Stimulated activated effector memory CD8-positive, alpha-beta T cell treated with anti-CD3 and anti-CD28 coated beads, Interleukin-12 subunit alpha, Interleukin-12 subunit beta, amount 100 ng/mL, for 72 hours (primary cell): ENCODE measurements around the gene RASD2.

Experiments
- ATAC-seq: fragments of 150-1000 bp; cut with Tn5 transposase; 2 replicates; pipeline ENCODE4 v1.10.0; 2021
- DNase-seq, 2 donors: peaks; one replicate each; pipeline ENCODE4 v3.0.0; 2021 to 2022; ENCODE audit warnings: low spot score in 2 of 2
- H3K27ac Mint-ChIP-seq: one replicate; pipeline ENCODE4 v1.8.0; 2022; ENCODE audit warnings: mild to moderate bottlenecking, mixed read lengths
- H3K36me3 Mint-ChIP-seq: one replicate; pipeline ENCODE4 v1.8.0; 2022; ENCODE audit warnings: mild to moderate bottlenecking, mixed read lengths
- H3K4me1 Mint-ChIP-seq: one replicate; pipeline ENCODE4 v1.8.0; 2022; ENCODE audit warnings: mixed read lengths
- H3K4me3 Mint-ChIP-seq: one replicate; pipeline ENCODE4 v1.8.0; 2022; ENCODE audit warnings: mild to moderate bottlenecking, mixed read lengths
- H3K9me3 Mint-ChIP-seq: one replicate; pipeline ENCODE4 v1.8.0; 2022; ENCODE audit warnings: mixed read lengths

RASD2 gene

GRCh38 chr22:35592418-35592967, 51.9 kb downstream of the RASD2 start:
- ATAC-seq (no peak), DNase-seq (no peak)
- no peaks in the 10 kb centered on the region for H3K4me1 Mint-ChIP-seq
- H3K9me3 Mint-ChIP-seq: no peaks in the 10 kb centered on the region
- H3K27ac Mint-ChIP-seq: peak overlapping the region; percentile 30
- H3K4me3 Mint-ChIP-seq: no peak overlapping the region
- H3K36me3 Mint-ChIP-seq: no peaks in the 10 kb centered on the region

DNA sequence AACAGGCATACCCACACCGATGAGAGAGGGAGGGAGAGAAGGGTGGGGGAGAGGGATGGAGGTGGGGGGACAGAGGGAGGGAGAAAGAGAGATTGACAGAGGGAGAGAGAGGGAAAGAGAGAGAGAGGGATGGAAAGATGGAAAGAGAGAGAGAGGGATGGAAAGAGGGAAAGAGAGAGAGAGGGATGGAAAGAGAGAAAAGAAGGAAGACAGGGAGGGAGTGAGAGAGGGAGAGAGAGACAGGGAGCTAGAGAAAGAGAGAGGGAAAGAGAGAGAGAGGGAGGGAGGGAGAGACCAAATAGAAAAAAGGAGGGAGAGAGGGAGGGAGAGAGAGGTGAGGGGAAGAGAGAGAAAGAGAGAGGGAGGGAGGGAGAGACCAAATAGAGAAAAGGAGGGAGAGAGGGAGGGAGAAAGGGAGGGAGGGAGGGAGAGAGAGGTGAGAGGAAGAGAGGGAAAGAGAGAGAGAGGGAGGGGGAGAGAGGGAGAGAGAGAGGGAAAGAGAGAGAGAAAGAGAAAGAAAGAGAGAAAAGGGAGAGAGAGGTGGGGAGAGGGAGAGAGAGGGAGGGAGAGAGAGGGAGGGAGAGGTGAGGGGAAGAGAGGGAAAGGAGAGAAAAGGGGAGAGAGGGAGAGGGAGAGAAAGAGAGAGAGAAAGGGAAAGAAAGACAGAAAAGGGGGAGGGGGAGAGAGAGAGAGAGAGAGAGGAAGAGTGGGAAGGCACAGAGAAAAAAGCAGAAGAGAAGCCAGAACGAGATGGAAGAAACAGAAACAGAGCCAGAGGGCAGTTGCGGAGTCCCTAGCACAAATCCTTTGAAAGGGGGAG, 52.6 kb downstream of the RASD2 start:
- ATAC-seq: no peak
- no peak for DNase-seq
- Mint-ChIP-seq H3K9me3 (no peaks in the 10 kb centered on the region), H3K4me3 (no peak overlapping the region), H3K27ac (peak overlapping the region; percentile 30), H3K36me3 (no peaks in the 10 kb centered on the region), H3K4me1 (no peaks in the 10 kb centered on the region)

GRCh38 chr22:35593891-35594470, 53.4 kb downstream of the RASD2 start:
- no peak overlapping the region for H3K27ac Mint-ChIP-seq

GRCh38 chr22:35594686-35595085, 54.1 kb downstream of the RASD2 start:
- no peaks in the 10 kb centered on the region for H3K36me3 Mint-ChIP-seq
- no peaks in the 10 kb centered on the region for H3K4me1 Mint-ChIP-seq
- ATAC-seq: no peak

More at GRCh38 chr22:35593891-35594470, 53.4 kb downstream of the RASD2 start:
- H3K4me3 Mint-ChIP-seq: no peak overlapping the region
- no peaks in the 10 kb centered on the region for H3K4me1 Mint-ChIP-seq
- no peak for DNase-seq
- no peaks in the 10 kb centered on the region for H3K36me3 Mint-ChIP-seq
- ATAC-seq: no peak
- H3K9me3 Mint-ChIP-seq: no peaks in the 10 kb centered on the region

GRCh38 chr22:35596821-35597220, 56.2 kb downstream of the RASD2 start:
- no peaks in the 10 kb centered on the region for H3K36me3 Mint-ChIP-seq
- no peak overlapping the region for H3K4me3 Mint-ChIP-seq
- H3K4me1 Mint-ChIP-seq: no peaks in the 10 kb centered on the region
- no peak for ATAC-seq
- DNase-seq: no peak
- H3K27ac Mint-ChIP-seq: no peak overlapping the region
- H3K9me3 Mint-ChIP-seq: no peaks in the 10 kb centered on the region

More at GRCh38 chr22:35594686-35595085, 54.1 kb downstream of the RASD2 start:
- H3K9me3 Mint-ChIP-seq: no peaks in the 10 kb centered on the region
- no peak overlapping the region for H3K4me3 Mint-ChIP-seq
- H3K27ac Mint-ChIP-seq: no peak overlapping the region
- DNase-seq: no peak

DNA sequence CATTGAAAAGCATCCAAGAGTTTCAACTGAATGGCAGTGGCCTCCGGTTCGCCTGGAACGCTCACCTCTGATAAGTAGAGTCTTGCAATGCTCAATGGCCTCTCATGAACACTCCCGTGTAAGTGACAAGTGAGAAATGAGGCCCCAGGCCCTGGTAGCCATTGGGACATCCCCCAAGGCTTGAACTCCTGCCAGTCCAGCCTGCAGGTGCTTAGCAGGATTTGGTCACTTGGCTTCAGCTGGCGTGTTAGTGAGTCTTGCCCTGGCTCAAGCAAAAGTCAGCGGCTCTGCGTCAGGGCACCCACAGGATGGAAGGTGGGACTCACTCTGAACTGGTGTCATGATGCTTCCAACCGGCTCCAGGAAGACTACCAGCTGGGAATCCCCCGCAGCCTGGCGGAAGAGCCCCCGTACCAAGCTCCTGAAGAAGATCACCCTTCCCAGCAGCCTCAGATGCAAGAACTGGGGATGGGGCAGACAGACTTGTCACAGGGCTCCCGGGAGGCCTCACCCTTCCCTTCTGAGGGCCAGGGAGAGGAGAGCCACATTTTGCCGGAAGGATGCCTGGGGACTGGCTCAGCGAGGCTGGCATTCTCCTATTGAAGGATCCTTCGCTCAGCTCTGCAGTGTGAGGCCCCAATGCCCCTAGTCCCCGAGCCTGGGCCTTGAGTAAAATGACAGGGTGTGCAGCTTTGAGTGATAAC, 57.2 kb downstream of the RASD2 start:
- DNase-seq (no peak), ATAC-seq (no peak)
- H3K4me3 Mint-ChIP-seq: no peak overlapping the region
- H3K27ac Mint-ChIP-seq: no peak overlapping the region
- H3K36me3 Mint-ChIP-seq: no peaks in the 10 kb centered on the region
- no peaks in the 10 kb centered on the region for H3K4me1 Mint-ChIP-seq
- no peaks in the 10 kb centered on the region for H3K9me3 Mint-ChIP-seq

DNA sequence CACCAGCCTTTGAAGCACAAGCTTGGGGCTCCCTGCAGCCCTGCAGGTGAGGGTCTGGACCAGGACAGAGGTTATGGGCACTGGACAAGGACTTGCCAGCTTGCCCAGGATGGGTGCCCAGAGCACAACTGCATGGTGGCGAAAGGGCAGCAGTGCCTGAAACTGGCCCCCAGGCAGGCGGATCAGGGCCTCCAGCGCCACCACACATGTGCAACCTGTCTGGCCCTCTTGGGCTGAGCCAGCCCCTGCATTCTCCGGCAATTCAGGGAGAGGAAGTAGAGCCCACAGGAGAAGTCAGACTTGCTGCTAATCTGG, 57.7 kb downstream of the RASD2 start:
- ATAC-seq: no peak
- Mint-ChIP-seq H3K36me3 (no peaks in the 10 kb centered on the region), H3K27ac (no peak overlapping the region), H3K9me3 (no peaks in the 10 kb centered on the region), H3K4me1 (no peaks in the 10 kb centered on the region), H3K4me3 (no peak overlapping the region)
- DNase-seq: no peak

- H3K4me3 Mint-ChIP-seq: no peak overlapping the region
- H3K9me3 Mint-ChIP-seq: no peaks in the 10 kb centered on the region
- DNase-seq (no peak), ATAC-seq (no peak)
- H3K27ac Mint-ChIP-seq: no peak overlapping the region
- peaks cover 3% of the 10 kb centered on the region for H3K4me1 Mint-ChIP-seq
- no peaks in the 10 kb centered on the region for H3K36me3 Mint-ChIP-seq
Observed at GRCh38 chr22:35599364-35599763, 58.7 kb downstream of the RASD2 start.

GRCh38 chr22:35600476-35600875, 59.8 kb downstream of the RASD2 start:
- Mint-ChIP-seq H3K9me3 (no peaks in the 10 kb centered on the region), H3K36me3 (no peaks in the 10 kb centered on the region), H3K4me1 (peaks cover 14% of the 10 kb centered on the region), H3K4me3 (no peak overlapping the region), H3K27ac (no peak overlapping the region)
- ATAC-seq (no peak), DNase-seq (no peak)

DNA sequence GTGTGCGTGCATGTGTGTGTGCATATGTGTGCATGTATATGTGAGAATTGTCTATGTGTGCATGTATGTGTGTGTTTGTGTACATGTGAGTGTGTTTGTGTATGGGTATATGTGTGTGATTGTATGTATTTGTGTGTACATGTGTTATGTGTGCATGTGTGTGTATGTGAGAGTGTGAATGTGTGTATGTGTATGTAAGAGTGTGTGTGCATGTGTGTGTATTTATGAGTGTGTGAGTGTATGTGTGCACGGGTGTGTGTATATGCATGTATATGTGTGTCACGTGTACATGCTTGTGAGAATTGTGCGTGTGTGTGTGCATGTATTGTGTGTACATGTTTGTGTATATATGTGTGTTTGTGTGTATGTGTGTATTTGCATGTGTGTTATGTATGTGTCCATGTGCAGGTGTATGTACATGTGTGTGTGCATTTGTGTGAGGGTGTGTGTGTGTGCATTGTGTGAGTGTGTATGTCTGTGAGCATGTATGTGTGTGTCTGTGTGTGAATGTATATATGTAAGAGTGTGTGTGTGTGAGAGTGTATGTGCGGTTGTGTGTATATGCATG, 60.5 kb downstream of the RASD2 start:
- Mint-ChIP-seq H3K27ac (no peak overlapping the region), H3K4me1 (peaks cover 18% of the 10 kb centered on the region), H3K9me3 (no peaks in the 10 kb centered on the region), H3K4me3 (no peak overlapping the region), H3K36me3 (no peaks in the 10 kb centered on the region)
- DNase-seq (no peak), ATAC-seq (no peak)

DNA sequence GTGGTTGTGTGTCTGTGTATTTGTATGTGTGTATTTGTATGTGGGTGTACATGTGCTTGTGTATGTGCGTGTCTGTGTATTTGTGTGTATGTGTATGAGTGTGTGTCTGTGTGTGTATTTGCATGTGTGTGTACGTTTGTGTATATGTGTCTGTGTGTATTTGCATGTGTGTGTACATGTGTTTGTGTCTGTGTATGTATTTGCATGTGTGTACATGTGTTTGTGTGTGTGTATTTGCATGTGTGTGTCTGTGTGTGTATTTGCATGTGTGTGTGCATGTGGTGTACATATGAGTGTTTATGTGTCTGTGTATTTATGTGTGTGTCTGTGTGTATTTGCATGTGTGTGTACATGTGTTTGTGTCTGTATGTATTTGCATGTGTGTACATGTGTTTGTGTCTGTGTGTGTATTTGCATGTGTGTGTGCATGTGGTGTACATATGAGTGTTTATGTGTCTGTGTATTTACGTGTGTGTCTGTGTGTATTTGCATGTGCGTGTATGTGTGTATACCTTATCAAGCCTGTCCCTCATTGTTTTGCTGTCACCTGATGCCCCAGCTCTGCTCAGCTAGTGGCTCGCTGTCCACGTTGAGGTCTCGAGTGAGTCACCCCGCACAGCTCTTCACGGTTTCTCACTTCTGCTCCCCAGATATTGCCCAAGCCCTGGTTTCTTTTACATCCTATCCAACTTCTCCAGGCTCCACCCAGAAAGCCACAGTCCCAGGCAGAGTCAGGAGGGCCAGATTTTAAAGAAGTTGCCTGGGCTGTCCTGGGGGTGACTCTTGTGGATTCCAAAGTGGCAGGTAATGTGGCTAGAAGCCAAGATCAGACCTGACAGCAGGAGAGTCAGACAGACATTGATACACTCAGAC, 61.3 kb downstream of the RASD2 start:
- Mint-ChIP-seq H3K4me1 (peaks cover 23% of the 10 kb centered on the region), H3K36me3 (no peaks in the 10 kb centered on the region), H3K9me3 (no peaks in the 10 kb centered on the region), H3K4me3 (no peak overlapping the region), H3K27ac (no peak overlapping the region)
- DNase-seq: no peak
- ATAC-seq: peak; percentile 47
